Upper lobe of left lung (tissue), 4 donors: Measurements from ENCODE around the gene CCR9.

Source experiments
- CTCF ChIP-seq, 6 experiments: fragments of 450-650 bp in 4 of 6; fragments of 200-600 bp in 2 of 6; sonication (generic) in 2 of 6; IDR thresholded peaks; one replicate each; pipeline ENCODE4 v1.5.1; 2016 to 2019; ENCODE audit warnings: antibody characterized with exemption in 6 of 6
- EP300 ChIP-seq, 4 donors: sonication (generic); formaldehyde crosslinking; IDR thresholded peaks; one replicate each; pipeline ENCODE4 v1.5.1; 2017; ENCODE audit warnings: antibody characterized with exemption in 4 of 4, control low read depth in 2 of 4

- TF ChIP-seq CTCF (IDR thresholded peaks at IDR 0.05) = no peak
- no peak for TF ChIP-seq EP300 (IDR thresholded peaks at IDR 0.05)
These were observed 61.0 kb downstream of the CCR9 start for GRCh38 chr3:45947361-45947760.
